HepG2 (cell line): ENCODE measurements around the gene PIK3CA.

Experiments
- CTCF ChIP-seq: sonication (generic); formaldehyde crosslinking; IDR thresholded peaks from 2 replicates; pipeline ENCODE4 v1.5.0; 2020; ENCODE audit warnings: mild to moderate bottlenecking, missing genetic modification reagents, moderate library complexity
- FOXK2 ChIP-seq: fragments of 450-650 bp; IDR thresholded peaks from 2 replicates; pipeline ENCODE4 v1.6.1; 2016
- GLI4 ChIP-seq: sonication (generic); formaldehyde crosslinking; IDR thresholded peaks from 2 replicates; pipeline ENCODE4 v1.5.1; 2020; ENCODE audit warnings: missing genetic modification reagents, mild to moderate bottlenecking, moderate library complexity, borderline replicate concordance
- MED13 ChIP-seq: sonication (generic); formaldehyde crosslinking; IDR thresholded peaks from 2 replicates; pipeline ENCODE4 v1.5.0; 2020; ENCODE audit warnings: missing genetic modification reagents
- NFE2L1 ChIP-seq: sonication (generic); formaldehyde crosslinking; IDR thresholded peaks from 2 replicates; pipeline ENCODE4 v1.4.0; 2020; ENCODE audit warnings: missing genetic modification reagents, mild to moderate bottlenecking, borderline replicate concordance
- PAX8 ChIP-seq: sonication (generic); formaldehyde crosslinking; IDR thresholded peaks from 2 replicates; pipeline ENCODE4 v1.8.0; 2022; ENCODE audit warnings: mild to moderate bottlenecking, missing genetic modification reagents, borderline replicate concordance
- POLR2A ChIP-seq, 2 experiments: IDR thresholded peaks; 2 replicates each; pipeline ENCODE4 v1.6.1; 2011; ENCODE audit warnings: low read depth in 2 of 2, low read length in 2 of 2, mild to moderate bottlenecking in 1 of 2, moderate library complexity in 1 of 2; ENCODE audit not compliant: insufficient read depth in 1 of 2
- TFAP4 ChIP-seq: sonication (generic); IDR thresholded peaks from 2 replicates; pipeline ENCODE4 v1.6.1; 2016; ENCODE audit warnings: low read depth, borderline replicate concordance
- ZNF367 ChIP-seq: sonication (generic); formaldehyde crosslinking; IDR thresholded peaks from 2 replicates; pipeline ENCODE4 v1.4.0; 2020; ENCODE audit warnings: missing genetic modification reagents, borderline replicate concordance
- TF ChIP-seq, protein P1 (sequence below): sonication (generic); formaldehyde crosslinking; IDR thresholded peaks from 2 replicates; pipeline ENCODE4 v1.4.0; 2020; ENCODE audit warnings: missing genetic modification reagents
- TF ChIP-seq, protein P2 (sequence below): sonication (generic); formaldehyde crosslinking; IDR thresholded peaks from 2 replicates; pipeline ENCODE4 v1.4.0; 2020; ENCODE audit warnings: mild to moderate bottlenecking, missing genetic modification reagents, borderline replicate concordance

DNA sequence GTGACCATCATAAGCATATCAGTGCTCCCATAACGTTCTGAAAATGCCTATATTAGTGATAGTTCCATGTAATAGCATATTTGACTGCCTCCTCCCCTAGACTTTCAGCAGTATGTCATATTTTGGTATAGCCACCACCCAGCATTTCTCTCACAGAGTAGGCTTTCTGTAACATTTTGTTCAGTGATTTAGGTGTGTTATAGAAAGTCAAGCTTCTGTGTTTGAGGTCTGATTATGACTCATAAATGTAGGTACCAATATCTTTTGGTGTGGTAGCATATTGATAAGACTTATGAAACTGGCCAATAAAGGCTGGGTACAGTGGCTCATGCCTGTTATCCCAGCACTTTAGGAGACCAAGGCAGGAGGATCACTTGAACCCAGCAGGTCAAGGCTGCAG is 42.3 kb upstream of the PIK3CA start:
- no peak for TF ChIP-seq MED13 (CRISPR knock-in tag)
- TF ChIP-seq, protein P1, sequence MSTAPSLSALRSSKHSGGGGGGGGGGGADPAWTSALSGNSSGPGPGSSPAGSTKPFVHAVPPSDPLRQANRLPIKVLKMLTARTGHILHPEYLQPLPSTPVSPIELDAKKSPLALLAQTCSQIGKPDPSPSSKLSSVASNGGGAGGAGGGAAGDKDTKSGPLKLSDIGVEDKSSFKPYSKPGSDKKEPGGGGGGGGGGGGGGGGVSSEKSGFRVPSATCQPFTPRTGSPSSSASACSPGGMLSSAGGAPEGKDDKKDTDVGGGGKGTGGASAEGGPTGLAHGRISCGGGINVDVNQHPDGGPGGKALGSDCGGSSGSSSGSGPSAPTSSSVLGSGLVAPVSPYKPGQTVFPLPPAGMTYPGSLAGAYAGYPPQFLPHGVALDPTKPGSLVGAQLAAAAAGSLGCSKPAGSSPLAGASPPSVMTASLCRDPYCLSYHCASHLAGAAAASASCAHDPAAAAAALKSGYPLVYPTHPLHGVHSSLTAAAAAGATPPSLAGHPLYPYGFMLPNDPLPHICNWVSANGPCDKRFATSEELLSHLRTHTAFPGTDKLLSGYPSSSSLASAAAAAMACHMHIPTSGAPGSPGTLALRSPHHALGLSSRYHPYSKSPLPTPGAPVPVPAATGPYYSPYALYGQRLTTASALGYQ (CRISPR knock-in tag): no peak
- TF ChIP-seq TFAP4: no peak
- TF ChIP-seq POLR2A (IDR thresholded peaks at IDR 0.05; ENCODE audit: insufficient read depth in 1 of 2, low read depth in 2 of 2, low read length in 2 of 2): no peak
- TF ChIP-seq NFE2L1: no peak
- TF ChIP-seq FOXK2: no peak
- no peak for TF ChIP-seq GLI4 (CRISPR knock-in tag)
- no peak for TF ChIP-seq ZNF367 (CRISPR knock-in tag)
- no peak for TF ChIP-seq CTCF (CRISPR knock-in tag)
- TF ChIP-seq, protein P2, sequence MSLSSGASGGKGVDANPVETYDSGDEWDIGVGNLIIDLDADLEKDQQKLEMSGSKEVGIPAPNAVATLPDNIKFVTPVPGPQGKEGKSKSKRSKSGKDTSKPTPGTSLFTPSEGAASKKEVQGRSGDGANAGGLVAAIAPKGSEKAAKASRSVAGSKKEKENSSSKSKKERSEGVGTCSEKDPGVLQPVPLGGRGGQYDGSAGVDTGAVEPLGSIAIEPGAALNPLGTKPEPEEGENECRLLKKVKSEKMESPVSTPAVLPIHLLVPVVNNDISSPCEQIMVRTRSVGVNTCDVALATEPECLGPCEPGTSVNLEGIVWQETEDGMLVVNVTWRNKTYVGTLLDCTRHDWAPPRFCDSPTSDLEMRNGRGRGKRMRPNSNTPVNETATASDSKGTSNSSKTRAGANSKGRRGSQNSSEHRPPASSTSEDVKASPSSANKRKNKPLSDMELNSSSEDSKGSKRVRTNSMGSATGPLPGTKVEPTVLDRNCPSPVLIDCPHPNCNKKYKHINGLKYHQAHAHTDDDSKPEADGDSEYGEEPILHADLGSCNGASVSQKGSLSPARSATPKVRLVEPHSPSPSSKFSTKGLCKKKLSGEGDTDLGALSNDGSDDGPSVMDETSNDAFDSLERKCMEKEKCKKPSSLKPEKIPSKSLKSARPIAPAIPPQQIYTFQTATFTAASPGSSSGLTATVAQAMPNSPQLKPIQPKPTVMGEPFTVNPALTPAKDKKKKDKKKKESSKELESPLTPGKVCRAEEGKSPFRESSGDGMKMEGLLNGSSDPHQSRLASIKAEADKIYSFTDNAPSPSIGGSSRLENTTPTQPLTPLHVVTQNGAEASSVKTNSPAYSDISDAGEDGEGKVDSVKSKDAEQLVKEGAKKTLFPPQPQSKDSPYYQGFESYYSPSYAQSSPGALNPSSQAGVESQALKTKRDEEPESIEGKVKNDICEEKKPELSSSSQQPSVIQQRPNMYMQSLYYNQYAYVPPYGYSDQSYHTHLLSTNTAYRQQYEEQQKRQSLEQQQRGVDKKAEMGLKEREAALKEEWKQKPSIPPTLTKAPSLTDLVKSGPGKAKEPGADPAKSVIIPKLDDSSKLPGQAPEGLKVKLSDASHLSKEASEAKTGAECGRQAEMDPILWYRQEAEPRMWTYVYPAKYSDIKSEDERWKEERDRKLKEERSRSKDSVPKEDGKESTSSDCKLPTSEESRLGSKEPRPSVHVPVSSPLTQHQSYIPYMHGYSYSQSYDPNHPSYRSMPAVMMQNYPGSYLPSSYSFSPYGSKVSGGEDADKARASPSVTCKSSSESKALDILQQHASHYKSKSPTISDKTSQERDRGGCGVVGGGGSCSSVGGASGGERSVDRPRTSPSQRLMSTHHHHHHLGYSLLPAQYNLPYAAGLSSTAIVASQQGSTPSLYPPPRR: no peak
- no peak for TF ChIP-seq PAX8 (CRISPR knock-in tag)
